Activated T-cell treated with anti-CD3 and anti-CD28 coated beads for 48 hours (primary cell): ENCODE measurements around the gene TP53RK.

Experiments
- DNase-seq: peaks from one replicate; pipeline ENCODE4 v3.0.0-alpha.2; 2020; ENCODE audit warnings: low read depth

The TP53RK gene

DNA sequence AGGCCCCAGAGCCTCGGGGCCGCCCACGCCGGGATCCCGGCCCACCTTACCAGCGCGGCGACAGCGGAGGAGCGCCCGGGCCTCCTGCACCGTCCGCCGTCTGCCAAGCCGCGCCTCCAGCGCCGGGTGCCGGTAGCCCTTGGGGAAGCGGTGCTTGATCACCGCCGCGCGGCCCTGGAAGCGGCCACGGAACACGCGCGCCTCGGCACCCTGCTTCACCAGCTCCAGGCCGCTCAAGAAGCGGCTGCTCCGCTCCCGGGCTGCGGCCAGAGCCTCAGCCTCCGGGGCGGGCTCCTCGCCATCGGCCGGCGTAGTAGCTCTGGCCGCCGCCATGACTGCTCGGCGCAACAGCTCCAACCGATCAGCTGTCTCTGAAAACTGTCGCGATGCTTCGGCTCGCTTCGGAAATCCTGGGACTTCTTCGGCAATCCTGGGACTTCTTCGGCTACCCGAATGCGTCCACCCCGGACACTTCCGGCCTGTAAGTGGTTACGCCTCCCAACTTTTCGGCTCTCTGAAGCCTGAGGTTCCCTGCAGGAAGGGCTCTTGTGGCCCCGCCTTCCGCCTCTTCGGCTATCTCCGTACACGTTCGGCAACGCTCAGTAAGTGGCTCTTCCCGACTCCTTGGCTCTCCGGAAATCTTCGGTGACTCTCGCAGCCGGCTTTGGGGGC lies at the start of gene TP53RK:
Gene TP53RK (minus strand): TSS at position 363 of the 672 bp plus-strand sequence. CDS start 30 bp downstream, at position 333.
- DNase-seq, result peak; percentile 93

DNA sequence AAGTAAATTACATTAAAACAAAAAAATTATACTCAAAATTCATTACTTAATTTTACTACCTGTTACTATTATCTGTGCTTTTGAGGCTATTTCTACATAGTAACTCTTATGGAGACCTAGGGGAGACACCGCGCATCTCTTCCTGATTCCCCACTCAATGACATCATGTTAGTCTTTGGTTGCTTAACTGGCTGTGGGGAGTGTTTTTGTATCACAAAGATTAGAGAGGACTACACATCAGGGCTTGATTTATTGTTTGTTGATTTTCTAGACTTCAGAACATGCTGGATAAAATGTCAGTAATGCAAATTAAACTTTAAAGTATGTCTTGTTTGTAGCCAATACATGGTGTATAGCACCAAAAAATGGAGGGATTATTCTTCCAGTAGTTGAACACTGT lies 46.2 kb upstream of the TP53RK start:
- no peak for DNase-seq

DNA sequence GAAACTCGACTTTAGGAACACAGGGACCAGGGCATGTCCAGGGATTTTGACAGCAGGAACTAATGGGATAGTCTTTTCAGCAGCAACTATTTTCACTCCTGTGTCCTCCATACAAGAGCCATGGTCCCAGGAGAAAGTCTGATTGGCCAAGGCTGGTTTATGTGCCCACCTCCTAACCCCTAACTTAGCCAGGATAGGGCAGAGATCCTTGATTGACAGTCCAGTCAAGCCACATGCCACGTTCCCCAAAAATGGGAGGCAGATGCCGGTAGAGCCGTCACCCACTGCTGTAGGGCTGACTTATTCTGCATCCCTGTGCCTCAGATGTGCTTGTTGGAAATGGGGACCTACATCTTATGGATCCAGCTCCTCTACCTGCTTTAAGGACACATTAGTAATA lies 42.5 kb upstream of the TP53RK start:
- no peak for DNase-seq

DNA sequence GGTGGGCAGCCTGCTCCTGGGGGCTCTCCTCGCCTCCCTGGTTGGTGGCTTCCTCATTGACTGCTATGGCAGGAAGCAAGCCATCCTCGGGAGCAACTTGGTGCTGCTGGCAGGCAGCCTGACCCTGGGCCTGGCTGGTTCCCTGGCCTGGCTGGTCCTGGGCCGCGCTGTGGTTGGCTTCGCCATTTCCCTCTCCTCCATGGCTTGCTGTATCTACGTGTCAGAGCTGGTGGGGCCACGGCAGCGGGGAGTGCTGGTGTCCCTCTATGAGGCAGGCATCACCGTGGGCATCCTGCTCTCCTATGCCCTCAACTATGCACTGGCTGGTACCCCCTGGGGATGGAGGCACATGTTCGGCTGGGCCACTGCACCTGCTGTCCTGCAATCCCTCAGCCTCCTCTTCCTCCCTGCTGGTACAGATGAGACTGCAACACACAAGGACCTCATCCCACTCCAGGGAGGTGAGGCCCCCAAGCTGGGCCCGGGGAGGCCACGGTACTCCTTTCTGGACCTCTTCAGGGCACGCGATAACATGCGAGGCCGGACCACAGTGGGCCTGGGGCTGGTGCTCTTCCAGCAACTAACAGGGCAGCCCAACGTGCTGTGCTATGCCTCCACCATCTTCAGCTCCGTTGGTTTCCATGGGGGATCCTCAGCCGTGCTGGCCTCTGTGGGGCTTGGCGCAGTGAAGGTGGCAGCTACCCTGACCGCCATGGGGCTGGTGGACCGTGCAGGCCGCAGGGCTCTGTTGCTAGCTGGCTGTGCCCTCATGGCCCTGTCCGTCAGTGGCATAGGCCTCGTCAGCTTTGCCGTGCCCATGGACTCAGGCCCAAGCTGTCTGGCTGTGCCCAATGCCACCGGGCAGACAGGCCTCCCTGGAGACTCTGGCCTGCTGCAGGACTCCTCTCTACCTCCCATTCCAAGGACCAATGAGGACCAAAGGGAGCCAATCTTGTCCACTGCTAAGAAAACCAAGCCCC lies 36.2 kb upstream of the TP53RK start:
- DNase-seq, result no peak

DNA sequence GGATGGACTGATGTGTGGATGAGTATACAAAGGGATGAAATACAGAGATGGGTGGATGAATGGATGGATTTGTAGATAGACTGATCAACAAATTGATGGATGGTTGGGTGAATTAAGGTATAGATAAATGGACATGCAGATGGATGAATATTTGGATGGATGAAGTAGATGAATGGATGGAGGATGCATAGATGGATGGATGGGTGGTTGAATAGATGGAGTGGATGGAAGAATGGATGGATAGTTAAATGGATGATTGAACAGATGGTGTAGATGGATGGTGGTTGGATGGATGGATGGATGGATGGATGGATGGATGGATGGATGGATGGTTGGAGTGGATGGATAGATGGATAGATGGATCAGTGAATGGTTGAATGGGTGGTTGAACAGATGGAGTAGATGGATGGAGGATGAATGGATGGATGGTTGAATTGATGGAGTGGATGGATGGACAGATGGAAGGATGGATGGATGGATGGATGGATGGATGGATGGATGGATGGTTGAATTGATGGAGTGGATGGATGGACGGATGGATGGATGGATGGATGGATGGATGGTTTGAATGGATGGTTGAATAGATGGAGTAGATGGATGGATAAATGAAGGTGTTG lies 35.2 kb upstream of the TP53RK start:
- no peak for DNase-seq

DNA sequence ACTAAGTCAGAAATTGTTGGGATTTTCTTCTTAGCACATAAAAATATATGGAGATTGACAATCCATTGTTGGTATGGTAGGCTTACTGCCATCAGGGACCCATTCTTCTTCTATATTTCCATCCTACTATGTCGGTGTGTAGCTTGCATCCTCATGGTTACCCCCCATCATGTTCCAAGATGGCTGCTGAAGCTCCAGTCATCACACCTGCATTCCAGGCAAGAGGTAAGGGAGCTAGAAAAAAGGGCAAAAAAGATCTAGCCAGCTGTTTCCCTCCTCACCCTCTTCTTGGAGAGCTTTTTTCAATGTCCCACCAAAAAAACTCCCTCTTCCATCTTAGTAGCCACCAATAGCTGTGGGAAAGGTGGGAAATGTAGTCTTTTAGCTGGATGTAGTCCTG lies 33.8 kb upstream of the TP53RK start:
- no peak for DNase-seq

DNA sequence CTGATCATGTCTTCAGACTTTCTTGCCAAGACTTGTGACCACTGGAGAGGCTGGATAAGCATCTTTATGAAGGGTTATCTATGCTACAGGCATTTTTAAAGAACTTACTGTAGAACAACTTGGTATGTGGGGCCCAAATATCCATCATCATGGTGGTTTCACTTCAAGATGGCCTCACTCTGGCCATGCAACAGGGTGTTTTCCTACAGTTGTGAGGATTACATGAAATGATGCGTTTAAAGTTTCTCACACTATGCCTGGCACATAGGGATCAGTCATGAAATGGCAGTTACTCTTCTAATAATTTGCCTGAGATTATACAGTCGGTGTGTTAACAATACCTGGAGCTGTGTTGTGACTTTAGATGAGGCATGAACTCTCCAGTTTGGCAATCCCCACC lies 33.2 kb upstream of the TP53RK start:
- DNase-seq, result no peak

DNA sequence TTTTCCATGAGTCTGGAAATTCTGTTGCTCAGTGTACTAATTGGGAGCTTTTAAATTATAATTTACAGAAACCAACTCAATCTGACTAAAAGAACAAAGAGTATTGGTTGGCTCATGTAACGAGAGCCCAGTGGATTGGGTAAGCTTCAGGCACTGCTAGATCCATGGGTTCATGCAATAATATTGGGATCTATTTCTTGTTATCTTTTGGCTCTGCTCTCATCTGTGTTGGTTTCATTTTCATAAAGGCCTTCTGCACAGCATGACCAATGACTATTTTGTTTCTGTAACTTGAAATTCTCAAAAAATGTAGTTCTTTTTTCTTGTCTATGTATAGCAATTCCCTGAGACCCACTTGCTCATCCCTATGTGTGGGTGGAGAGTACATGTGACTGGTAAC lies 32.2 kb upstream of the TP53RK start:
- no peak for DNase-seq

DNA sequence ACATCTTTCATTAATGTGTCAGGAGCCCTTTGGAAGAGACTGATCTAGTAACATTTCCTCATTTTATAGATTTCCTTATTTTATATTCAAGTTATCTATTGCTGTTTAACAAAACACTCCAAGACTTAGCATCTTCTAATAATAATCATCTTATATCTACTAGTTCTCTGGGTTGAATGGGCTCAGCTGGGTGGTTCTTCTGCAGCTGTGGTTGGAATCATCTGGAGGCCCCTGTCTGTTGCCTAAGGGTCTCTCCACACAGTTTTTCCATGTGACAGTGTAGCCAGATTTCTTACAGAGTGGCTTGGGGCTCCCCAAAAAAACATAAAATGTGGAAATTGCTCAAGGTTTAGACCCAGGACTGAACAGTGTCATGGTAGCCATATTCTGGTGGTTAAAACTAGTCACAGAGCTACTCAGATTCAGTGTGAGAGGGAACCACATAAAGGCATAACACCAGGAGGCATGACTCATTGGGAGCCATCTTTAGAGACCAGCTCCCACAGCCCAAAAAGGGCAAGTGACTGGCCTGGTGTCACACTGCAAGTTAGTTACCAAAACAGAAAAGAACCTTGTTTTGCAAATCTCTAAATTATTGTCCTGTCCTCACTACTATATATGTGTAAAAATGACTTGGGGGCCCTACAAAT lies 31.7 kb upstream of the TP53RK start:
- no peak for DNase-seq

DNA sequence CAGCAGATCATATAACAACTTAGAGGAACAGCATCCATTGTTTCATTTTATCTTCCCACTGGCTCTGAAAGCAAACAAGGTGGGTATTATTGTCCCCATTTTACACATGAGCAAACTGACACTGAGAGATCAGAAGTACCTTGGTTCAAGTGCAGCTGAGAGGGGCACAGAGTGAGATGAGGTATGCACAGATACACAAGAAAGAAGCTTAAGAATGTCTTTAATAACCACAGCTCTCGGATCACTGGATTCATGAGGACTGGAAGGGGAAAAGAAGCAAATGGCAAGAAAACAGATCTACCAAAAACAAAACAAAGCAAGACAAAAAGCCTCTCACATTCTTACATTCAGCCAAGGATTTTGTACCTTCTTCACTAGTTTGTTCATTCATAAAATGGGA lies 30.8 kb upstream of the TP53RK start:
- no peak for DNase-seq

DNA sequence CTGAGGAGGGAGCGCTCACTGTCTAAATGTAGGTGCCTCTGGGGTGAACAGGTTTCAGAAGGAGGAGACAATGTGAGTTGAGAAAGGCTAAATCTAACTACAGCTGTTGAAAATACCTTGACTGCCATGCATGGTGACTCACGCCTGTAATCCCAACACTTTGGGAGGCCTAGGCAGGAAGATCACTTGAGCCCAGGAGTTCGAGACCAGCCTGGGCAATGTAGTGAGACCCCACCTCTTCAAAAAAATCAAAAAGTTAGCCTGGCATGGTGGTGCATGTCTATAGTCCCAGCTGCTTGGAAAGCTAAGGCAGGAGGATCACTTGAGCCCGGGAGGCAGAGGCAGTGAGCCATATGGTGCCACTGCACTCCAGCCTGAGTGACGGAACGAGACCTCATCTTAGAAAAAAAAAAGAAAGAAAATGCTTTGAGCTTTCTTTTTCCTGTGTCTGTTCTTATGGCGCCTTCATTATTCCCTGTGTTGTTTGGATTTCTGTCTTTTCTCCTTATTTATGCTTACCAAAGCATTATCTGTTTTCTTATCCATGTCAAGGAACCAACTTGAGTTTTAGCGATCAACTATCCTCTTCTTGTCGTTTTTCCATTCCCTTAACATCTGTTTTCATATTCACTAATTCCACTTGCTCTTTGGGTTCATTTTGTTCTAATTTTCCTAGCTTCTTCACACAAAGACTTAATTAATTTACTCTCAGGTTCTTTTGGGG lies 28.7 kb upstream of the TP53RK start:
- no peak for DNase-seq

DNA sequence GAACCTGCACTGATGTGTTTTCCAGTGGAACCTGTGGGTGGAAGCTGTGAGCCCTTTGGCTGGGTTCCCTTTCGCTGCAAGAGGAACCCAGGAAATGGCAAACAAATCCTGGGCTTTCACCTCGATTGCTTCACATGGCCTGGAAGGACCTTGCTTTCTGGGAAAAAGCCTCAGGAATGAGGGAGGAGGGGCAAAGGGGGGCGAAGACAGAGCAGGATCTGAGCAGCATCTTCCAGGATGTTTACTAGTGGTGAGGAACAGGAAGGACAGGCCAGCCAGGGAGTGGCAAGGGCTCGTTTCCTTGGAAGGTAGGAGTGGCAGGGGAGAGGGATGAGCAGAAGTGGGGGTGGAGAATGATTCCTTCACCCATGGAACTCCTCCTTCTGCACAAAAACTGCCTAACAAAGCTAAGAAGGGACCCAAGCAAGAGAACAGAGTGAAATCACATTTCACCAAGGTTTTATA lies 26.1 kb upstream of the TP53RK start:
- no peak for DNase-seq

DNA sequence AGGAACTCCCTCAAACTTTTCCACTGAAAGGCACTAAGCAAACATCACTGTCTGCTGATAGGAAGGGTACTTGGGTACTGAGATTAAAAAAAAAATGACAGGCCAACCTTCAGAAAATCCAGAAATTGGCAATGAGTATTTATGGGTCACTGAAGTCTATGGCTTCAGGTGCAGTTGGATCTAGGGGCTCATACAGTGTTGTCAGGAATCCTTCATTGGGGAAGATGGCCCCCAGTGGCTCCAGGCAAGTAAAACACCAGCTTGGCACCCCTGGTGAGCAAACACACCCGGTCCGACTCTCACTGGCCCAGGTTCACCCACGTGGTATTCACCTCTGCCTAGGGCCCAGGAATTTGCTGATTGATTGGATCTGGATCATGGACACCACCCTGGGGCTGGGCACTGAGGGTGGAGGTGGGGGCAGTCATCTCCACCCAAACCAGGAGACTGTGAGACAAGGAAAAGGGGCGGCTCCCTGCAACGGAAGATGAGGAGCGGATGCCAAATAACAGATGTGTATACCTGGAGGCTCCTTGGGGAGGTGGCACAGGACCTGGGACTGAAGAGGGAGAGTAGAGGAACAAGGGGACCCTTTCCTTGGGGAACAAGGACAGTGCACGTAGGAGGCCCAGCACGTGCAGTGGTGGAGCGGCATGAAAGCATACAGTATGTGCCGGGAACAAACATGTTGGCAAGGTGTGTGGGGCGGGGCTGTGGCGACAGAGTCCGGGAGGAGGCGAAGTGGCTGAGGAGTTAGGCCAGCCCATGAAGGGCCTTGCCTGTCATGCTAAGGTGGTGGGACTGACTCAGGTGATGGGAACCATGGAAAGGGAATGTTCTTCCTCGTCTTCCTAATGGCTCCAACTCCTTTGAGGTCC lies 25.0 kb upstream of the TP53RK start:
- no peak for DNase-seq

DNA sequence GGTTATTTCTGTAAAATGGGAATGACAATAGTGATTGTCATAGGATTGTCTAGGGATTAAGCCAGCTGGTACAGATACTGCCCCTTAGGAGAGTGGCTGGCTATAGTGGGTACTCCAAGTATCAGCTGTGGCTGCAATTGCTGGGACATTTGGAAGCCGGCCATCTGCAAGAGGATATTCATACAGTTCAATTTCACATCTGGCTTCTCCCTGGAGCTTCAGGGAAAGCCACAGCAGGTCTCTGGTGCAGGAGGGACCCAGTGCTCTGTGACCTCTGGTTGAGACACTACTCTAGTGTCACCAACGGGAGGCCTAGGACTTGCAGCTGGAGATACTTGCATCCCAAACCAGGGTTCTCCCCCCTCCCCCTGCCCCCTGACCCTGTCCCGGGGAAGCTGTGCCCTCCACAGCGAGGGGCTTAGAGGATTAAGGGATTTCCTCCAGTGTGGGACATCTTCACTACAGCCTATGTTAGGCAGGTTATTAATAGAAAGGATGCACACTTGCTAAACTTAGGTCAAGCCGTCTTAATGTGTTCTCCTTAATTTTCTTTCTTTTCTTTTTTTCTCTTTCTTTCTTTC lies 22.9 kb upstream of the TP53RK start:
- no peak for DNase-seq

DNA sequence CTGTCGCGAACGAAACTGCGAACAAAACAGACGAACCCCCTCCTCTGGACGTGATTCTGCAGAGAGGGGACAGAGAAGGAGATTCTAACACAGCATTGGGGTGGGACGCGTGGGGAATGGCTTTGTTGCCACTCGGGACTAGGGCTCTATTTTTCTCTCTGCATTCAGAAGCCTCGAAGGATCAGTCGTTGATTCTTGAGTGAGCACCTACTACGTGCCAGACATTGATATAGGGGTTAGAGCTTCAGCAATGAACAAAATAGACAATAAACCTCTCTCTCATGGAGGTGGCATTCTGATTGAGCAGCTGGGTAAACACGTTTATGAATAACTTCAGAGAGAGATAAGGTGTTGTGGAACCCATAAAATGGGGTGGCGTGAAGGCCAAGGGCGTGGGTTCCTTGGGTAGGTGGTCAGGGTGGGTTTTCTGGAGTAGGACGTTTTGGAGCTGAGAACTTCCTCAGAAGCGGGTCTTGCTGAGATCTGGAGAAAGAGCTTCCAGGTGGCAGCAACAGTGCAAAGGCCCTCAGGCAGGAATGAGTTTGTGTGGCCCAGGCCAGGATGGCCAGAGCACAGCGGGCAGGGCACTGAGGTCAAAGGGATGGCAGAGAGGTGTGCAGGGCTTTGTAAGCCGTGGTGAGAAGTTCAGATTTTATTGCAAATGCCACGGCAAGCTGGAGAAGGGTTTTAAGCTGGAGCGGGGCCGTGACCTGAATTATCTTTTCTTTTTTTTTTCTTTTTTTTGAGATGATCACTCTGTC lies 21.1 kb upstream of the TP53RK start:
- DNase-seq, result no peak

DNA sequence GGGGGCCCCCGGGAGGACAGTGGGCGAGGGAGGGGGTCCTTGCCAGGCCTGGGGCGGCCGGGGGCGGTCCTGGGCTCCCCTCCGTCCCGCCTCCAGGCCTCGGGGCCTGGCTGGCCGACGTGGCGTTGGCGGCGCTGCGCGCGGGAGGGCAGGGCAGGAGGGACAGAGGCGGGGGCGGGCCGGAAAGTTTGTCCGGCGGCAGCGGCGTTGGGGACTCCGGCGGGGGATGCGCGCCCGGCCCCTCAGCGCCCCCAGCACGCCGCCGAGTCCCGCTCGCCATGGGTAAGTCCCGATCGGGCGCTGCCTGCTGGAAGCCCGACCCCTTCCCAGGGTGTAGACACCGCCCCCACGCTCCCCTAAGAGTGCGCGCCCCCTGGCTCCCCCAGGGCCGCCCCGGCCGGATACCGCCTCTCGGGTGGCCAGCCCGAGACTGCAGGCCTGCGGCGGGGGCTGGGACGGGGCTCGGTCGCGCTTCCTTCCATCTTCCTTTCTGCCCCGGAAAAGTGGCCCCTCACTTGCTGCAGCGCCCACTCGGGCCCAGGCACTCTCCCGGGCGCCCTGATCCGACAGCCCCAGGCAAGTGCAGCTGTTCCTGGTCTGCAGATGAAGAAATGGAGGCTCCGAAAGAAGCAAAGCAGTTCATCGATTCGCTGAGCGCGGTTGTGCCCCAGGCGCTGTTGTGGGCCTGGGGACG lies 20.4 kb upstream of the TP53RK start, which contains the start of gene SLC2A10:
Gene SLC2A10 (plus strand): TSS at position 191 of the 694 bp plus-strand sequence. CDS start 88 bp downstream, at position 279.
- DNase-seq, result no peak

DNA sequence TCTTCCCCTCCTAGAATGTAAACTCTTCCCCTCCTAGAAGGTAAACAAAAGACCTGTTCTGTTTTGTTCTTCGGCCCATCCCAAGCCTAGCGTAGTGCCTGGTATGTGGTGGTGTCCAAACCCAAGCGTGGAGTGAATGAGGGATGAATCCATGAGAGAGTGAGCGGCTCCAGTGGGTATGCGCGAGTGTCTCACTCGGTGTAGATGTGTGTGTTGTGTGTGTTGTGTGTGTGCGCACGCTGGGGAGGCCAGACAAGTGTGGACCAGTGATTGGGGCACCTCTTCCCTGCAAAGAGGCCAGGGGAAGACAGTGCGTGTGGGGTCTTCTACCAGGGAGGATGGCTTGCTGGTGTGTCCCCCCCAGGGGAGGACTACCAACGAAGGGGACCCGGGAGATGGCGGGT lies 19.8 kb upstream of the TP53RK start:
- no peak for DNase-seq

DNA sequence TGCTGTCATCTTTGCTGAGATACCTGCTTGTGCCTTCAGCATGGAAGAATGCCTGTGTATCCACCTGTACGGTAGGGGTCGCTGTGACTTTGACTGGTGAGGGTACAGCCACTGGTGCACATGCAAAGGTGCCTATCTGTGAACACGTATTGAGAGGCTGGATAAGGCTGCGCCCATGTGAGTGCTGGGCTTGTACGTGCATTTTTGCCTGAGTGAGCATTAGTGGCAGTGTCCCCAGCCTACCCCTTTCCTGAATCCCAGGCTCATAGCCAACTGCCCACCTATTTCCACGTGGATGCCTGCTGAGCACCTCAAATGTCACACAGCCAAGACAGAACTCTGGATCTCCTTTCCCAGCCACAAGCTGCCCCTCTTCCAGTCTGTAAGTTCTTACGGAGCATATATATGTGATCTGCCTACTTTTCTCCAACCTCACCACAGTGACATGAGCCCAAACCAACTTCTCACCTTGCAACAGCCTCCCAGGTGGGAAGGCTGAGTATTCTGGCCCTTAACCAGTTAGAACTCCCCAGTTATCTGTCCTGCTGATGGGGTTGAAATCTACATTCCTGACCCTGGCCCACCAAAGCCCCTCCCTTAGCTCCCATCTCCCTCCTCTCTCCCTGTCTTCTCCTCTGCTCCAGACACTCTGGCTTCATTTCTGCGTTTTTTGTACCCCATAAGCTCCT lies 19.1 kb upstream of the TP53RK start:
- DNase-seq, result no peak
